Fibroblast of mammary gland (primary cell): ENCODE results near the gene CUBN.

ENCODE experiments used
- DNase-seq: peaks from one replicate; pipeline ENCODE4 v3.0.0-alpha.2; 2010; ENCODE audit warnings: low read depth
- H3K4me3 ChIP-seq: 2 replicates; pipeline ENCODE4 v1.5.1; 2011; ENCODE audit warnings: low read depth, mild to moderate bottlenecking, low read length, moderate library complexity; ENCODE audit not compliant: control insufficient read depth
- CTCF ChIP-seq: conservative IDR thresholded peaks from 2 replicates; pipeline ENCODE4 v1.5.1; 2011; ENCODE audit warnings: low read depth, low read length, inconsistent platforms; ENCODE audit not compliant: control insufficient read depth, insufficient read depth

The CUBN gene

GRCh38 chr10:16916496-16916895 lies 213.1 kb downstream of the CUBN start:
- TF ChIP-seq CTCF, result no peak
- DNase-seq, result no peak
- no peak overlapping the region for H3K4me3 ChIP-seq

- no peak for TF ChIP-seq CTCF
- no peak overlapping the region for H3K4me3 ChIP-seq
- DNase-seq, result no peak
Measured at GRCh38 chr10:16915300-16915699, 214.3 kb downstream of the CUBN start.

GRCh38 chr10:16913266-16913665 lies 216.3 kb downstream of the CUBN start:
- no peak overlapping the region for H3K4me3 ChIP-seq
- no peak for DNase-seq
- TF ChIP-seq CTCF, result no peak

- no peak overlapping the region for H3K4me3 ChIP-seq
- no peak for TF ChIP-seq CTCF
- no peak for DNase-seq
Measured at GRCh38 chr10:16910793-16911164, 218.8 kb downstream of the CUBN start.

- TF ChIP-seq CTCF, result no peak
- peak; percentile 52 for DNase-seq
- no peak overlapping the region for H3K4me3 ChIP-seq
Measured at GRCh38 chr10:16909961-16910792, 219.4 kb downstream of the CUBN start.

GRCh38 chr10:16909271-16909767 lies 220.3 kb downstream of the CUBN start:
- DNase-seq, result peak; percentile 90
- H3K4me3 ChIP-seq, result no peak overlapping the region
- no peak for TF ChIP-seq CTCF
